GM23338 (cell line): Measurements from ENCODE around the gene SND1.

Source experiments
- CTCF ChIP-seq, 2 experiments: fragments of 200-600 bp in 1 of 2; sonication (generic) in 1 of 2; conservative IDR thresholded peaks; 2 replicates each; pipeline versions ENCODE4 v1.5.1 to v1.6.1; 2016 to 2017; ENCODE audit warnings: antibody characterized with exemption in 2 of 2, low read depth in 2 of 2, mild to moderate bottlenecking in 2 of 2, moderate library complexity in 1 of 2
- ETS1 ChIP-seq: IDR thresholded peaks from 2 replicates; pipeline ENCODE4 v1.6.1; 2016; ENCODE audit warnings: antibody characterized with exemption
- EZH2 ChIP-seq: fragments of 200-600 bp; sonication (generic); IDR thresholded peaks from one replicate; pipeline ENCODE4 v1.8.0; 2017; ENCODE audit warnings: antibody characterized with exemption, mild to moderate bottlenecking, low read depth; ENCODE audit not compliant: unreplicated experiment
- EZH2phosphoT487 ChIP-seq: fragments of 200-600 bp; sonication (generic); IDR thresholded peaks from one replicate; pipeline ENCODE4 v1.8.1; 2018; ENCODE audit warnings: antibody characterized with exemption; ENCODE audit not compliant: unreplicated experiment
- JUNB ChIP-seq: IDR thresholded peaks from one replicate; pipeline ENCODE4 v1.6.1; 2016; ENCODE audit warnings: antibody characterized with exemption; ENCODE audit not compliant: unreplicated experiment
- POLR2AphosphoS5 ChIP-seq: IDR thresholded peaks from 2 replicates; pipeline ENCODE4 v1.6.1; 2016; ENCODE audit warnings: antibody characterized with exemption, low read depth
- REST ChIP-seq: IDR thresholded peaks from one replicate; pipeline ENCODE4 v1.6.1; 2018; ENCODE audit warnings: antibody characterized with exemption; ENCODE audit not compliant: unreplicated experiment

GRCh38 chr7:127789031-127789430, 137.0 kb downstream of the SND1 start:
- TF ChIP-seq CTCF (conservative IDR thresholded peaks at IDR 0.05; ENCODE audit: low read depth in 2 of 2) (no peak), JUNB (no peak), EZH2 (no peak), EZH2phosphoT487 (no peak), POLR2AphosphoS5 (no peak), REST (no peak), ETS1 (no peak)
